GM23338 (cell line): ENCODE data around the gene BEND7.

Experiments used
- CTCF ChIP-seq, 2 experiments: fragments of 200-600 bp in 1 of 2; sonication (generic) in 1 of 2; conservative IDR thresholded peaks; 2 replicates each; pipeline versions ENCODE4 v1.5.1 to v1.6.1; 2016 to 2017; ENCODE audit warnings: antibody characterized with exemption in 2 of 2, low read depth in 2 of 2, mild to moderate bottlenecking in 2 of 2, moderate library complexity in 1 of 2
- EZH2 ChIP-seq: fragments of 200-600 bp; sonication (generic); IDR thresholded peaks from one replicate; pipeline ENCODE4 v1.8.0; 2017; ENCODE audit warnings: antibody characterized with exemption, mild to moderate bottlenecking, low read depth; ENCODE audit not compliant: unreplicated experiment
- EZH2phosphoT487 ChIP-seq: fragments of 200-600 bp; sonication (generic); IDR thresholded peaks from one replicate; pipeline ENCODE4 v1.8.1; 2018; ENCODE audit warnings: antibody characterized with exemption; ENCODE audit not compliant: unreplicated experiment
- JUNB ChIP-seq: IDR thresholded peaks from one replicate; pipeline ENCODE4 v1.6.1; 2016; ENCODE audit warnings: antibody characterized with exemption; ENCODE audit not compliant: unreplicated experiment
- POLR2AphosphoS5 ChIP-seq: IDR thresholded peaks from 2 replicates; pipeline ENCODE4 v1.6.1; 2016; ENCODE audit warnings: antibody characterized with exemption, low read depth

GRCh38 chr10:13563481-13564445 lies 34.9 kb upstream of the BEND7 start:
- TF ChIP-seq CTCF (conservative IDR thresholded peaks at IDR 0.05; ENCODE audit: low read depth in 2 of 2) (no peak), POLR2AphosphoS5 (no peak), EZH2 (no peak), EZH2phosphoT487 (no peak), JUNB (no peak)
